Activated naive CD8-positive, alpha-beta T cell treated with anti-CD3 and anti-CD28 coated beads, Interleukin-2, amount 10 ng/mL, durations not matched to agents 7 days and 5 days (primary cell): Measurements from ENCODE around the gene SNAP29. TPM values are rescaled to one million over a fixed set of nuclear protein-coding genes. Genes with fewer than 3 reads are reported as not detected.
"Not testable (repeated sequence)": the region's sequence is repeated elsewhere in the genome, so short reads cannot be mapped to it uniquely, and the experiment has no call there.

ENCODE experiments used
- ATAC-seq: fragments of 150-1000 bp; cut with Tn5 transposase; one replicate; pipeline ENCODE4 v1.10.0; 2021; ENCODE audit warnings: low read depth, moderate library complexity
- POLR2A ChIA-PET: fragments of 350-600 bp; sonication (Branson Sonifier 250); formaldehyde crosslinking; loops from one replicate; lab custom pipeline; 2021; ENCODE audit warnings: antibody characterized with exemption; lab: Charles Lee
- DNase-seq: peaks from one replicate; pipeline ENCODE4 v3.0.0; 2021
- H3K27ac Mint-ChIP-seq: one replicate; pipeline ENCODE4 v1.8.0; 2022; ENCODE audit warnings: mild to moderate bottlenecking, mixed read lengths
- H3K27me3 Mint-ChIP-seq: one replicate; pipeline ENCODE4 v1.8.0; 2022; ENCODE audit warnings: mild to moderate bottlenecking, moderate library complexity, mixed read lengths
- H3K36me3 Mint-ChIP-seq: one replicate; pipeline ENCODE4 v1.8.0; 2021; ENCODE audit warnings: mild to moderate bottlenecking, mixed read lengths
- H3K4me1 Mint-ChIP-seq: one replicate; pipeline ENCODE4 v1.8.0; 2021; ENCODE audit warnings: mixed read lengths
- H3K4me3 Mint-ChIP-seq: one replicate; pipeline ENCODE4 v1.8.0; 2022; ENCODE audit warnings: mild to moderate bottlenecking, moderate library complexity, mixed read lengths
- H3K9me3 Mint-ChIP-seq: one replicate; pipeline ENCODE4 v1.8.0; 2021; ENCODE audit warnings: mixed read lengths
- total RNA-seq, 2 experiments: library from RNA; stranded (reverse); gene quantifications; one replicate each; pipeline ENCODE4 v1.2.3, GENCODE V29; 2021

SNAP29 gene
- total RNA-seq, 2 experiments from 2014 or later, result 29.7 to 32.5 TPM

DNA sequence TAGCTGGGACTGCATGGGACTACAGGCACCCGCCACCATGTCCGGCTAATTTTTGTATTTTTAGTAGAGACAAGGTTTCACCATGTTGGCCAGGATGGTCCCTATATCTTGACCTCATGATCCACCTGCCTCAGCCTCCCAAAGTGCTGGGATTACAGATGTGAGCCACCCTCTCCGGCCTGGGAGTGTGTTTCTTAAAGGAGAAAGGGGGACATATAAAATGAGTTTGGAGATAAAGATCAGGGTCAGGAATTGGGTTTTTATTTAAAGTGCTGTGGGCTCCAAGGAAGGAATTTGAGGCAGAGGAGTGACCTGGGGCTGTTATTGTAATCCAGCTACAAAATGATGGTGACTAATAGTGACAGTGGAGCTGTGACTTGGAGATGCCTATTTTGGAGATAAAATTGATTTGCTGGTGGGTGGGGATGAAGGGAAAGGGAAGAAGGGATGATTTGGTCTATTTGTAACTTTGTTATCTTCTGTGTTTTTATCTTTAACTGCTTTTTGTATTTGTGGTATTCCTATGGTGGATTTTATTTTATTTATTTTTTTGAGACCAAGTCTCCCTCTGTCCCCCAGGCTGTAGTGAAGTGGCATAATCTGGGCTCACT, 63.4 kb downstream of the SNAP29 start:
- POLR2A ChIA-PET, result no interaction called here
- ATAC-seq (no peak), DNase-seq (no peak)
- H3K36me3 Mint-ChIP-seq, result peaks cover 30% of the 10 kb centered on the region
- no peaks in the 10 kb centered on the region for H3K9me3 Mint-ChIP-seq
- H3K27me3 Mint-ChIP-seq, result no peaks in the 10 kb centered on the region
- H3K27ac Mint-ChIP-seq, result no peak overlapping the region
- peaks cover 33% of the 10 kb centered on the region for H3K4me1 Mint-ChIP-seq
- peak overlapping the region; percentile 14 for H3K4me3 Mint-ChIP-seq

DNA sequence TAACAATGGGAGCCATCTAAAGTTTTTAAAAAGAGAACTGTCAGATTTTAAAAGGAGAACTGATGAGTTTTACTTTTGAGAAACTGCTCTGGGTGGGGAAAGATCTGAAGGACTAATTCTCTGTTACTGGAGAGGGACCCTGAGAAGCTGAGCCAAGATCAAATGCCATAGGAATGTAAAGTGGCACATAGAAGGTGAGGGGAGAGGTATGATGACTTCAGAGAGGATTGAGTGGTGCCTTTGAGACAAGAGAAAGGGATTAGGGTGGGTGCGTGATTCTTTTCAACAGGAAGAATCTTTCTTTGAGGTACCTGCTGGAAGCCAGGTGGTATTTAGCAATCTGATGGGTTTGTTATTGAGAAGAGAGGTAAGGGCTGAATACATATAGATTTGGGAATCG, 67.4 kb downstream of the SNAP29 start:
- Mint-ChIP-seq H3K4me3 (no peak overlapping the region), H3K27ac (peak overlapping the region; percentile 49), H3K9me3 (no peaks in the 10 kb centered on the region), H3K36me3 (peaks cover 32% of the 10 kb centered on the region), H3K27me3 (no peaks in the 10 kb centered on the region), H3K4me1 (peaks cover 26% of the 10 kb centered on the region)
- POLR2A ChIA-PET, result interaction anchor here (1.2 kb wide), 1 partner anchor 9 kb away, joined by 3 read pairs; the partner anchor contains the start of gene CRKL
- DNase-seq (no peak), ATAC-seq (no peak)

DNA sequence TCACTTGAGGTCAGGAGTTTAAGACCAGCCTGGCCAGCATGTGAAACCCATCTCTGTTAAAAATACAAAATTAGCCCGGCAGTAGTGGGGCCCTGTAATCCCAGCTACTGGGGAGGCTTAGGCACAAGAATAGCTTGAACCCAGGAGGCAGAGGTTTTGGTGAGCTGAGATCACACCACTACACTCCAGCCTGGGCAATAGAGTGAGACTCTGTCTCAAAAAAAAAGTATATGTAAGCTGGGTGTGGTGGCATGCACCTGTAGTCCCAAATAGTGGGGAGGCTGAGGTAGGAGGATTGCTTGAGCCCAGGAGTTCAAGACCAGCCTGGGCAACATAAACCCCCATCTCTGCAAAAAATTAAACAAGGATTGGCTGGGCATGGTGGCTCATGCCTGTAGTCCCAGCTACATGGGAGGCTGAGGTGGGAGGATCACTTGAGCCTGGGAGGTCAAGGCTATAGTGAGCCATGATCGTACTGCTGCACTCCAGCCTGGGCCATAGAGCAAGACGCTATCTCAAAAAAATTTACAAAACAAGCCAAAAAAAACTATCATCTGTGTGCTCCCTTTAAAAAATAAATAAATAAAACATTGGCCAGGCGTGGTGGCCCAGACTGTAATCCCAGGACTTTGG, 69.2 kb downstream of the SNAP29 start:
- no peaks in the 10 kb centered on the region for H3K27me3 Mint-ChIP-seq
- no peaks in the 10 kb centered on the region for H3K9me3 Mint-ChIP-seq
- H3K4me3 Mint-ChIP-seq, result no peak overlapping the region
- H3K4me1 Mint-ChIP-seq, result peaks cover 17% of the 10 kb centered on the region
- no peak for DNase-seq
- POLR2A ChIA-PET, result interaction anchor here (1.1 kb wide), 1 partner anchor 11 kb away, joined by 7 read pairs; the partner anchor contains the start of gene CRKL
- no peak for ATAC-seq
- peaks cover 27% of the 10 kb centered on the region for H3K36me3 Mint-ChIP-seq
- no peak overlapping the region for H3K27ac Mint-ChIP-seq

DNA sequence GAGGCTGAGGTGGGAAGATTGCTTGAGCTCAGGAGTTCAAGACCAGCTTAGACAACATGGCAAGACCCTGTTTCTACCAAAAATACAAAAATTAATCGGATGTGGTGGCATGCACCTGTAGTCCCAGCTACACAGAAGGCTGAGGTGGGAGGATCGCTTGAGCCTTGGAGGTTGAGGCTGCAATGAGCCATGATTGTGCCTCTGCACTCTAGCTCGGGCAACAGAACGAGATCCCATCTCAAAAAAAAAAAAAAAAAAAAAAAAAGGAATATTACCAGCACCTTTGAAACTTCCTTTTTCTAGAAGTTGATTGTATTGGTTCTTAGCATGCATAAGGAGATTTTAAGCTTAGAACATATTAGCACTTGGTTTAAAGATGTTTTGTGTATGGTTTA, 69.8 kb downstream of the SNAP29 start:
- DNase-seq, result no peak
- Mint-ChIP-seq H3K36me3 (peaks cover 27% of the 10 kb centered on the region), H3K4me1 (peaks cover 17% of the 10 kb centered on the region), H3K4me3 (no peak overlapping the region), H3K27ac (no peak overlapping the region), H3K9me3 (no peaks in the 10 kb centered on the region), H3K27me3 (no peaks in the 10 kb centered on the region)
- POLR2A ChIA-PET, result interaction anchor here (1.1 kb wide), 1 partner anchor 12 kb away, joined by 7 read pairs; the partner anchor contains the start of gene CRKL
- no peak for ATAC-seq

- H3K27ac Mint-ChIP-seq, result no peak overlapping the region
- DNase-seq, result no peak
- POLR2A ChIA-PET, result no interaction called here
- H3K27me3 Mint-ChIP-seq, result no peaks in the 10 kb centered on the region
- no peak overlapping the region for H3K4me3 Mint-ChIP-seq
- ATAC-seq, result no peak
- H3K4me1 Mint-ChIP-seq, result peaks cover 22% of the 10 kb centered on the region
- H3K36me3 Mint-ChIP-seq, result peaks cover 33% of the 10 kb centered on the region
- no peaks in the 10 kb centered on the region for H3K9me3 Mint-ChIP-seq
Observed at GRCh38 chr22:20930004-20930403, 71.2 kb downstream of the SNAP29 start.

DNA sequence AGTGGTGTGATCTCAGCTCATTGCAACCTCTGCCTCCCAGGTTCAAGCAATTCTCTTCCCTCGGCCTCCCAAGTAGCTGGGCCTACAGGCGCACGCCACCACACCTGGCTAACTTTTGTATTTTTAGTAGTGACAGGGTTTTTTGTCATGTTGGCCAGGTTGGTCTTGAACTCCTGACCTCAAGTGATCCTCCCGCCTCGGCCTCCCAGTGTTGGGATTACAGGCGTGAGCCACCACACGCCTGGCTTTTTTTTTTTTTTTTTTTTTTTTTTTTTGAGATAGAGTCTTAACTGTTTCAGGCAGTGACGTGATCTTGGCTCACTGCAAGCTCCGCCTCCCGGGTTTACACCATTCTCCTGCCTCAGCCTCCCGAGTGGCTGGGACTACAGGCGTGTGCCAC, 71.6 kb downstream of the SNAP29 start:
- Mint-ChIP-seq H3K4me1 (peaks cover 22% of the 10 kb centered on the region), H3K36me3 (peaks cover 33% of the 10 kb centered on the region)
- ATAC-seq, H3K4me3 Mint-ChIP-seq, H3K27ac Mint-ChIP-seq, POLR2A ChIA-PET, H3K27me3 Mint-ChIP-seq, DNase-seq, H3K9me3 Mint-ChIP-seq: not testable (repeated sequence)

DNA sequence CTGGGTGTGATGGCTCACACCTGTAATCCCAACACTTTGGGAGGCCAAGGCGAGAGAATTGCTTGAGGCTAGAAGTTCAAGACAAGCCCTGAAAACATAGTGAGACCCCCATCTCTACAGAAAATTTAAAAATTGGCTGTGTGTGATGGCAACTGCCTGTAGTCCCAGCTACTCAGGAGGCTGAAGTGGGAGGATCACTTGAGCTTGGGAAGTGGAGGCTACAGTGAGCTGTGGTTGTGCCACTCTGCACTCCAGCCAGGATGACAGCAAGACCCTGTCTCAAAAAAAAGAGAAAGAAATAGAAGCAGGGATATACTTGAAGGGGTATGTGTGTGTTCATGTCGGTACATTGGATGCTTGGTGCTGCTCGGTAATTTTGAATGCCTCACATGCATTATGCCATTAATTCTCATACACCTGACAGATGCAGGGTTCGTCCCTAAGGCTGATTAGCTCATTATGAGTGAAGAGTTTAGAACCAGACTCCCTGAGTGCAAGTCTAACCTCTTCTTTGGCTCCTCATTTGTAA, 72.4 kb downstream of the SNAP29 start:
- Mint-ChIP-seq H3K27ac (no peak overlapping the region), H3K36me3 (peaks cover 31% of the 10 kb centered on the region), H3K27me3 (no peaks in the 10 kb centered on the region), H3K4me3 (no peak overlapping the region), H3K9me3 (no peaks in the 10 kb centered on the region), H3K4me1 (peaks cover 16% of the 10 kb centered on the region)
- POLR2A ChIA-PET, result no interaction called here
- DNase-seq, result no peak
- ATAC-seq, result no peak

DNA sequence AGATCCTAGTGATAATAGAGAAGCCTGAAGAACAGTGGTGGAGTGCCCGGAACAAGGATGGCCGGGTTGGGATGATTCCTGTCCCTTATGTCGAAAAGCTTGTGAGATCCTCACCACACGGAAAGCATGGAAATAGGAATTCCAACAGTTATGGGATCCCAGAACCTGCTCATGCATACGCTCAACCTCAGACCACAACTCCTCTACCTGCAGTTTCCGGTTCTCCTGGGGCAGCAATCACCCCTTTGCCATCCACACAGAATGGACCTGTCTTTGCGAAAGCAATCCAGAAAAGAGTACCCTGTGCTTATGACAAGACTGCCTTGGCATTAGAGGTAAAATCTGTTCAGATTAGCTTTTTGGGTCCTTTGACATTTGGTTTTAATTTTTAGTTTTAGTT, 75.1 kb downstream of the SNAP29 start:
- Mint-ChIP-seq H3K4me3 (no peak overlapping the region), H3K4me1 (peaks cover 23% of the 10 kb centered on the region), H3K27me3 (no peaks in the 10 kb centered on the region), H3K36me3 (peaks cover 31% of the 10 kb centered on the region), H3K9me3 (no peaks in the 10 kb centered on the region), H3K27ac (no peak overlapping the region)
- DNase-seq, result no peak
- no peak for ATAC-seq
- POLR2A ChIA-PET, result no interaction called here

- Mint-ChIP-seq H3K4me1 (peaks cover 23% of the 10 kb centered on the region), H3K36me3 (peaks cover 27% of the 10 kb centered on the region)
- DNase-seq, H3K27ac Mint-ChIP-seq, POLR2A ChIA-PET, ATAC-seq, H3K27me3 Mint-ChIP-seq, H3K4me3 Mint-ChIP-seq, H3K9me3 Mint-ChIP-seq: not testable (repeated sequence)
Observed at GRCh38 chr22:20935049-20935448, 76.2 kb downstream of the SNAP29 start.

- not testable (repeated sequence) for ATAC-seq, DNase-seq, H3K9me3 Mint-ChIP-seq, H3K27me3 Mint-ChIP-seq, H3K27ac Mint-ChIP-seq, H3K4me3 Mint-ChIP-seq
- H3K4me1 Mint-ChIP-seq, result peaks cover 32% of the 10 kb centered on the region
- POLR2A ChIA-PET, result interaction anchor here (0.5 kb wide), 1 partner anchor 1744 kb away, joined by 3 read pairs; no protein-coding TSS in a partner anchor
- H3K36me3 Mint-ChIP-seq, result peaks cover 24% of the 10 kb centered on the region
Observed at GRCh38 chr22:20935780-20936539, 77.2 kb downstream of the SNAP29 start.

GRCh38 chr22:20937031-20937793, 78.4 kb downstream of the SNAP29 start:
- Mint-ChIP-seq H3K36me3 (peaks cover 29% of the 10 kb centered on the region), H3K27ac (no peak overlapping the region), H3K27me3 (no peaks in the 10 kb centered on the region), H3K9me3 (no peaks in the 10 kb centered on the region), H3K4me3 (no peak overlapping the region), H3K4me1 (peaks cover 40% of the 10 kb centered on the region)
- POLR2A ChIA-PET, result interaction anchor here (0.5 kb wide), 1 partner anchor 730 kb away, joined by 3 read pairs; no protein-coding TSS in a partner anchor
- no peak for ATAC-seq
- no peak for DNase-seq

GRCh38 chr22:20937794-20938671, 79.2 kb downstream of the SNAP29 start:
- Mint-ChIP-seq H3K4me1 (peaks cover 44% of the 10 kb centered on the region), H3K27ac (no peak overlapping the region), H3K27me3 (no peaks in the 10 kb centered on the region), H3K9me3 (no peaks in the 10 kb centered on the region), H3K36me3 (peaks cover 32% of the 10 kb centered on the region), H3K4me3 (no peak overlapping the region)
- no peak for DNase-seq
- no peak for ATAC-seq
- POLR2A ChIA-PET, result no interaction called here
